Right lobe of liver (tissue), 4 donors: Measurements from ENCODE around the gene AGO3.

Experiments
- POLR2A ChIP-seq: fragments of 450-650 bp; IDR thresholded peaks from one replicate; pipeline ENCODE4 v1.6.1; 2017; ENCODE audit warnings: antibody characterized with exemption, mild to moderate bottlenecking
- TF ChIP-seq, protein P1 (sequence below), 4 donors: fragments of 200-600 bp in 3 of 4; fragments of 450-650 bp in 1 of 4; IDR thresholded peaks; one replicate each; pipeline versions ENCODE4 v1.5.1 to v1.8.0; 2016 to 2022; ENCODE audit warnings: antibody characterized with exemption in 4 of 4, mild to moderate bottlenecking in 2 of 4
- donor health status: DM: no; HTN: no; CAD: no.
- donor health status: DM: no; HTN: no; CAD: no.
- donor health status: DM: no; HTN: yes; CAD: no.

DNA sequence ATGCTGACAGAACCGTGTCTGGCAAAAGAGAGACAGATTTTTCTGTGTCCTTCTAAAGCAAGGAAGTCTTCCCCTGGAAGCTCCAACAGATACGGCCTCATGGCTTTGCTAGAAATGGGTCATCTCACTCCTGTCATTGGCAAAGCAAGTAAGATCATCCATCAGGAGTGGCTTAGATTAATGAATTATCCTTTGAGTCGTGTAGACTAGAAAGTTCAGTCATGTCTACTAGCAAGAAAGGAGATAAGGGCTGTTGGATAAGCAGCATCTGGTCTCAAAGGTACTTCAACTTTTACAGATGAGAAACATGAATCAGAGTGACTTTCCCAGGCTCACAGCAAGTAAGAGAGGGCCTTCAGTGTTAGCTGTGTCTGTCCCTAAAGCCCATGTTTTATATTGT lies 3.4 kb upstream of the AGO3 start:
- TF ChIP-seq, protein P1, sequence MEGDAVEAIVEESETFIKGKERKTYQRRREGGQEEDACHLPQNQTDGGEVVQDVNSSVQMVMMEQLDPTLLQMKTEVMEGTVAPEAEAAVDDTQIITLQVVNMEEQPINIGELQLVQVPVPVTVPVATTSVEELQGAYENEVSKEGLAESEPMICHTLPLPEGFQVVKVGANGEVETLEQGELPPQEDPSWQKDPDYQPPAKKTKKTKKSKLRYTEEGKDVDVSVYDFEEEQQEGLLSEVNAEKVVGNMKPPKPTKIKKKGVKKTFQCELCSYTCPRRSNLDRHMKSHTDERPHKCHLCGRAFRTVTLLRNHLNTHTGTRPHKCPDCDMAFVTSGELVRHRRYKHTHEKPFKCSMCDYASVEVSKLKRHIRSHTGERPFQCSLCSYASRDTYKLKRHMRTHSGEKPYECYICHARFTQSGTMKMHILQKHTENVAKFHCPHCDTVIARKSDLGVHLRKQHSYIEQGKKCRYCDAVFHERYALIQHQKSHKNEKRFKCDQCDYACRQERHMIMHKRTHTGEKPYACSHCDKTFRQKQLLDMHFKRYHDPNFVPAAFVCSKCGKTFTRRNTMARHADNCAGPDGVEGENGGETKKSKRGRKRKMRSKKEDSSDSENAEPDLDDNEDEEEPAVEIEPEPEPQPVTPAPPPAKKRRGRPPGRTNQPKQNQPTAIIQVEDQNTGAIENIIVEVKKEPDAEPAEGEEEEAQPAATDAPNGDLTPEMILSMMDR (IDR thresholded peaks at IDR 0.05) = no peak
- TF ChIP-seq POLR2A = no peak
